Keratinocyte (primary cell): ENCODE data around the gene CCDC54.

Source experiments
- EZH2 ChIP-seq: IDR thresholded peaks from one replicate; pipeline ENCODE4 v1.6.1; 2012; ENCODE audit warnings: inconsistent platforms, mild to moderate bottlenecking, low read length, moderate library complexity
- TF ChIP-seq, protein P1 (sequence below), 3 experiments: IDR thresholded peaks in 1 of 3; conservative IDR thresholded peaks in 1 of 3; optimal IDR thresholded peaks in 1 of 3; 2 replicates in 2 of 3; 3 replicates in 1 of 3; pipeline versions ENCODE3 to v1.5.1; 2011; ENCODE audit warnings: low read length in 3 of 3, mild to moderate bottlenecking in 3 of 3, moderate library complexity in 2 of 3, control low read depth in 1 of 3, inconsistent platforms in 1 of 3; ENCODE audit not compliant: insufficient read depth in 2 of 3; ENCODE audit errors: extremely low read depth in 1 of 3

DNA sequence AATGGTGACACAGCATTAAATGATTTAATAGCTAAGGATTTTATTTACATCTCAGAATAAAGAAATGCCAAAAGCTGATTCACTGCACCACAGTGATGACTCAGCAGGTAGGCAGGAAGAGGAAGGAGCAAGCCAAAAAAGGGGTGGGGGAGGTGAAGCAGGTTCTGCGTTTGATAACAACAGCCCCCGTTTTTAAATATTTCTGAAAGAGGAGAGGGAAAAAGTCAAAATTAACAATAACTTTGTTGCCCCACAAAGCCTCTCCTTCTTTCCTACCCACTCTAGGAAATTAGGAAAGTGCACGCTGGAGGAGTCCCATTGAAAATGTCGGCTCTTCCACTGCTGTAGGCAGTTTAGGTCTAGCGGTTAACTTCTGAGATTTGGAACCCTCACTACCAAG is 9.9 kb upstream of the CCDC54 start:
- TF ChIP-seq EZH2: no peak
- TF ChIP-seq, protein P1, sequence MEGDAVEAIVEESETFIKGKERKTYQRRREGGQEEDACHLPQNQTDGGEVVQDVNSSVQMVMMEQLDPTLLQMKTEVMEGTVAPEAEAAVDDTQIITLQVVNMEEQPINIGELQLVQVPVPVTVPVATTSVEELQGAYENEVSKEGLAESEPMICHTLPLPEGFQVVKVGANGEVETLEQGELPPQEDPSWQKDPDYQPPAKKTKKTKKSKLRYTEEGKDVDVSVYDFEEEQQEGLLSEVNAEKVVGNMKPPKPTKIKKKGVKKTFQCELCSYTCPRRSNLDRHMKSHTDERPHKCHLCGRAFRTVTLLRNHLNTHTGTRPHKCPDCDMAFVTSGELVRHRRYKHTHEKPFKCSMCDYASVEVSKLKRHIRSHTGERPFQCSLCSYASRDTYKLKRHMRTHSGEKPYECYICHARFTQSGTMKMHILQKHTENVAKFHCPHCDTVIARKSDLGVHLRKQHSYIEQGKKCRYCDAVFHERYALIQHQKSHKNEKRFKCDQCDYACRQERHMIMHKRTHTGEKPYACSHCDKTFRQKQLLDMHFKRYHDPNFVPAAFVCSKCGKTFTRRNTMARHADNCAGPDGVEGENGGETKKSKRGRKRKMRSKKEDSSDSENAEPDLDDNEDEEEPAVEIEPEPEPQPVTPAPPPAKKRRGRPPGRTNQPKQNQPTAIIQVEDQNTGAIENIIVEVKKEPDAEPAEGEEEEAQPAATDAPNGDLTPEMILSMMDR (optimal IDR thresholded peaks at IDR 0.05 in 1 of 3, IDR thresholded peaks at IDR 0.05 in 1 of 3, conservative IDR thresholded peaks at IDR 0.05 in 1 of 3; ENCODE audit: extremely low read depth in 1 of 3, insufficient read depth in 2 of 3, low read length in 3 of 3): no peak
